ENCODE measurements around the gene C9orf50. TPM values are rescaled to one million over a fixed set of nuclear protein-coding genes. Genes with fewer than 3 reads are reported as not detected.
"Not testable (repeated sequence)": the region's sequence is repeated elsewhere in the genome, so short reads cannot be mapped to it uniquely, and the experiment has no call there.

C9orf50 gene
- total RNA-seq, 1 donor from 2014 or later, result not detected

GRCh38 chr9:129601082-129601674 is 19.7 kb downstream of the C9orf50 start:
- ATAC-seq (no peak), DNase-seq (no peak)
- intact Hi-C loops (cut with micrococcal nuclease), result no loop called here

GRCh38 chr9:129598089-129598596 is 22.8 kb downstream of the C9orf50 start:
- no peak for ATAC-seq
- no peak for DNase-seq
- intact Hi-C loops (cut with micrococcal nuclease), result no loop called here

- peak; percentile 75 for ATAC-seq
- intact Hi-C loops (cut with micrococcal nuclease), result no loop called here
- peak; percentile 81 for DNase-seq
Observed at GRCh38 chr9:129597355-129598088, 23.4 kb downstream of the C9orf50 start.

- peak; percentile 92 for ATAC-seq
- DNase-seq, result peak; percentile 78
- intact Hi-C loops (cut with micrococcal nuclease), result no loop called here
Observed at GRCh38 chr9:129596541-129597331, 24.2 kb downstream of the C9orf50 start.

- no peak for ATAC-seq
- DNase-seq, result no peak
- intact Hi-C loops (cut with micrococcal nuclease), result no loop called here
Observed at GRCh38 chr9:129595903-129596540, 24.9 kb downstream of the C9orf50 start.

- ATAC-seq (no peak), DNase-seq (no peak)
- intact Hi-C loops (cut with micrococcal nuclease), result no loop called here
Observed at GRCh38 chr9:129595311-129595741, 25.6 kb downstream of the C9orf50 start.

GRCh38 chr9:129594632-129595031 is 26.3 kb downstream of the C9orf50 start:
- intact Hi-C loops (cut with micrococcal nuclease), result no loop called here
- DNase-seq, result no peak
- ATAC-seq, result no peak

GRCh38 chr9:129592790-129593189 is 28.1 kb downstream of the C9orf50 start:
- intact Hi-C loops (cut with micrococcal nuclease); ATAC-seq; DNase-seq: not testable (repeated sequence)

GRCh38 chr9:129591916-129592315 is 29.0 kb downstream of the C9orf50 start:
- no peak for DNase-seq
- intact Hi-C loops (cut with micrococcal nuclease), result no loop called here
- no peak for ATAC-seq

- intact Hi-C loops (cut with micrococcal nuclease), result no loop called here
- no peak for DNase-seq
- ATAC-seq, result no peak
Observed at GRCh38 chr9:129590466-129590865, 30.4 kb downstream of the C9orf50 start.

GRCh38 chr9:129587487-129588262 is 33.2 kb downstream of the C9orf50 start:
- intact Hi-C loops (cut with micrococcal nuclease), result no loop called here
- DNase-seq (no peak), ATAC-seq (no peak)

GRCh38 chr9:129586685-129587084 is 34.2 kb downstream of the C9orf50 start:
- DNase-seq (no peak), ATAC-seq (peak; percentile 14)
- intact Hi-C loops (cut with micrococcal nuclease), result no loop called here

GRCh38 chr9:129586245-129586644 is 34.7 kb downstream of the C9orf50 start:
- ATAC-seq (no peak), DNase-seq (no peak)
- intact Hi-C loops (cut with micrococcal nuclease), result no loop called here

GRCh38 chr9:129585352-129585751 is 35.5 kb downstream of the C9orf50 start:
- intact Hi-C loops (cut with micrococcal nuclease), result no loop called here

GRCh38 chr9:129584136-129584535 is 36.8 kb downstream of the C9orf50 start:
- DNase-seq (peak; percentile 60), ATAC-seq (peak; percentile 86)
- intact Hi-C loops (cut with micrococcal nuclease), result no loop called here

More at GRCh38 chr9:129585352-129585751, 35.5 kb downstream of the C9orf50 start:
- DNase-seq (no peak), ATAC-seq (no peak)

- intact Hi-C loops (cut with micrococcal nuclease), result no loop called here
- DNase-seq, result no peak
- ATAC-seq, result no peak
Observed at GRCh38 chr9:129583308-129584038, 37.4 kb downstream of the C9orf50 start.

GRCh38 chr9:129582855-129583254 is 38.0 kb downstream of the C9orf50 start:
- no peak for DNase-seq
- intact Hi-C loops (cut with micrococcal nuclease), result no loop called here

More at GRCh38 chr9:129582855-129583254, 38.0 kb downstream of the C9orf50 start:
- no peak for ATAC-seq

All from left ventricle myocardium superior (tissue), 1 donor.